NOMO-1 treated with DMSO at 0.1 percent for 48 hours (cell line): ENCODE data around the gene ZSWIM6.

Source experiments
- DNase-seq: peaks from one replicate; lab custom pipeline; 2025; ENCODE audit not compliant: unreplicated experiment; lab: John Stamatoyannopoulos, UW

Gene ZSWIM6

GRCh38 chr5:61532983-61533382 is 200.9 kb downstream of the ZSWIM6 start:
- DNase-seq: no peak

GRCh38 chr5:61534481-61535267 is 202.6 kb downstream of the ZSWIM6 start:
- DNase-seq: no peak

DNA sequence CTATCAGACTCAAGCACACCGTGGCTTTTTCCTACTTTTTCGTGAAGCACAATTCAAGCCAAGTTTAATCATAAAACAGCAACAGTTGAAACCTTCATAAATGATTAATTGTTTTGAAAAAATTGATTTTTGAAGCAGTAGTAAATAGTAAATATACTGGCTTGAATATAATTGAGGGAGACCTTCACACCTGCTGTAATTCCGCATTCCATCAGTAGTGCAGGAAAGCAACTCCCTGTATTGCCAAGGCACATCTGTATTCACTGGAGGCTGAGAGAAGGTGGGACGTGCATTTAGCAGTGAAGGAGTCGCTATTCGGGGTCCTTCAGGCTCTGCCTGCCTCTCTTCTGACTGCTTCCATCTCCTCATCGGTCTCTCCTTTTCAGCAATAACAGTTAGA is 203.8 kb downstream of the ZSWIM6 start:
- no peak for DNase-seq

- no peak for DNase-seq
Measured at GRCh38 chr5:61536922-61537321, 204.9 kb downstream of the ZSWIM6 start.

DNA sequence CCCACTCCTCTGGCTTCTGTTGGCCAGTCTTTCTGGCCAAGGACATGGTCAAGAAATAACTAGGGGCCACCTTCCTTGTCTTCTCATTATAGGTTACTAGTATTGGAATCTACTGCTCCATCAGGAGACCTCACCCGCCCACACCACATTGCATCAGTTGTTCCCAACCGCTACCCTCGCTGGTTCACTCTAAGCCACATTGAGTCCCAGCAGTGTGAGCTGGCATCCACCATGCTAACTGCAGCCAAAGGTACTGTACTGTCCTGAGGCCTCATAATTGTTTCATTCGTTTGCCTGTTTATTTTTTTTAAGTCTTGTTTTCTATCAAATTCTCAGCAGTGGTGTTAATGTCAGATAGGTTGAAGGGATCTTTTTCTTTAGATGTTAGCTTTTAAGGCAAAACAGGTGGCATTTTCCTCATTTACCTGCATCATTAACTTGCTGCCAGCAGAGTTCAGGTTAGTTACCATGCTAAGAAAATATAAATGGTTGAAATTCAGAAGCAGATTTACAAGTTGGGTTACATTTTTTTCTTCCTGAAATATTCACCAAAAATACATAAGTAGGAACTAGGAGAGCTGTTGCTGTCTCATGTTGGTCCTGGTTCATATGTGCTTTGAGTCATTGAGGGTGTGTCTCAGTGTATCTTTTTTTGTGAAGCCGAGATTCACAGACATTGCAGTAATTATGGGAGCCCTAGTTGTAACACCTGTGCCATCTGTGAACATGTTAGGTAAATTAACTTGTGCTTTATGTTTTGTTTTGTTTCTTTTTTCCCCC is 206.9 kb downstream of the ZSWIM6 start:
- no peak for DNase-seq

GRCh38 chr5:61549530-61549929 is 217.5 kb downstream of the ZSWIM6 start:
- DNase-seq: no peak

DNA sequence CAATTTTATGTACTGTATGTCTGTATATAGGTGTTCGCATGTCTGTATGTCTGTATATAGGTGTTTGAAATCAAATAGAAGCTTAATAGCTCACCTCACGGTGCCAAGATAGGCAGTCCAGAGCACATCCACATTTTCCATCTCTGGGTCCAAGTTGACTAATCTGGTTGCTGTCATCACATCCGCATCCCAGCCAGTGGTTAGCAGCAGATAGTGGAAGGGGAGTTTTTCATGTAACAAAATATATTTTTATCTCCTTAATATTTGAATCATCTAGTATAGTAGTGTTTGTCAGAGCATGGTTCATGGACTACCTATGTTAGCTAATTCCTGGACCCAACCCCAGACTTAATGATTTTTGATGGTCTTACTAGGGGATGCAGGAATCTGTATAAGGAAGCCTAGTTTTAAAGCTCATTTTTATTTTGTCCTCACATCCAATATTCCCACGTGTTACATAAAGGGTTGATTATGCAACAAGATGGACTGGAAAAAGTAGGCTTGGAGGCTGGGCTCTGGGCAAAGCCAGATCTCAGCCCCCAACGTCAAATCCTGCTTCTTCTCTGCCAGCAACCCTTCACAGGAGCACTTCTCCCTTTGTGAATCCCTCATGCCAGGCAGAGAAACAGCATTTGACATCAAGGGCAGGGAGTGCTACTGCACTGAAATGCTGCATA is 219.7 kb downstream of the ZSWIM6 start:
- DNase-seq: no peak

- no peak for DNase-seq
Measured at GRCh38 chr5:61559146-61559545, 227.1 kb downstream of the ZSWIM6 start.

GRCh38 chr5:61559722-61560121 is 227.7 kb downstream of the ZSWIM6 start:
- DNase-seq: no peak

DNA sequence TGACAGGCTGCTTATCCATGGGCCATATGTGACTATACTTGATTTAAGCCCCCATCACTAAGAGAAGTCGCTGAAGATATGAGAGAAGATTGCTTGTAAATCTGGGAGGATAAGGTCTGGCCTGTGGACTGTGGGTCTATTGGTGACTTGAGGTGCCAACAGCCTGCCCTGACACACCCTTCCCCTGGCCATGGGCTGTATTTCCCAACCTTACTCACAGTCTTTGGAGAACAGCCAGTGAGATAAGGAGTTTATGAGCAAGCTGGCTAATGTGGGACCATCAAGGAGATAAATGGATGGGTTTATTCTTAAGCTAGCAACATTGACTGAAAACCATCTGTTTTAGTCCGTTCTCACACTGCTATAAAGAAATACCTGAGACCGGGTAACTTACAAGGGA is 231.3 kb downstream of the ZSWIM6 start:
- no peak for DNase-seq

GRCh38 chr5:61567337-61567736 is 235.3 kb downstream of the ZSWIM6 start:
- DNase-seq: no peak

DNA sequence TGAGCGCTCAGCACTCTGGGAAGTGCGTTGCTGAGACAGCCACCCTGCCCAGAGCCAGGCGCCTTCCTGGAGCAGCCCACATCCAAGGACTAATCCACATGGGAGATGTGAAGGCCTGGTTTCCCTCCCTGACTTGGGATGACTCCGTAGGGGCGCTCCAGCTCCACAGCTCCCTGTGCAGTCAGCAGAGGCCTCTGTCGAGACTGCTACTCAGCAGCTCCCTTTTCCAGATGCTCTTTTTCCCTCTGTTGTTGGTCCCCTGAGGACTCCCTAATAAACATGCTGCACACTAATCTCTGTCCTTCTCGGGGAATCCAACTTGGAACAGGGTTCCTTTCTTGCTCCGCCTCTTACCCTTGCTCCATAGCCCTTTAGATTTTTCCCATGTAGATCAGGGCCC is 237.3 kb downstream of the ZSWIM6 start:
- DNase-seq: no peak

DNA sequence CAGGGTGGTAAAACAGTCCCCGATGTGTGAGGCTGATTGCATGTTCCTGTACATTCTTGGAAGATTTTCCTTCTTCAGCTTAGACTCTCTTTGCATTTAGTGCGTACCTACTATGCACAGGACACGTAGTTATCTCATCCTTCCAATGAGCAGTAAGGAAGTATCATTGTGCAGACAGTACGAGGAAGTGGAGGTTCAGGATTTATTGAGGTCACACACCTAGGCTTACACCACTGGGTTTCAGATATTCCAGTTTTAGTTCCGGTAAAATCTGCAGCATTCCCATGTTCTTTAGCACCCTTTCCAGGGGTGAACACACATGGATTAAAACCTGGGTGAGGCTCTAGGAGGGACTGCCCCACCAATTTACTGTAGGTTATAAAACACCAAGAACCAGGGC is 238.7 kb downstream of the ZSWIM6 start:
- DNase-seq: no peak

- no peak for DNase-seq
Measured at GRCh38 chr5:61572959-61573358, 240.9 kb downstream of the ZSWIM6 start.

GRCh38 chr5:61575103-61575502 is 243.0 kb downstream of the ZSWIM6 start:
- no peak for DNase-seq

GRCh38 chr5:61575581-61575980 is 243.5 kb downstream of the ZSWIM6 start:
- no peak for DNase-seq

DNA sequence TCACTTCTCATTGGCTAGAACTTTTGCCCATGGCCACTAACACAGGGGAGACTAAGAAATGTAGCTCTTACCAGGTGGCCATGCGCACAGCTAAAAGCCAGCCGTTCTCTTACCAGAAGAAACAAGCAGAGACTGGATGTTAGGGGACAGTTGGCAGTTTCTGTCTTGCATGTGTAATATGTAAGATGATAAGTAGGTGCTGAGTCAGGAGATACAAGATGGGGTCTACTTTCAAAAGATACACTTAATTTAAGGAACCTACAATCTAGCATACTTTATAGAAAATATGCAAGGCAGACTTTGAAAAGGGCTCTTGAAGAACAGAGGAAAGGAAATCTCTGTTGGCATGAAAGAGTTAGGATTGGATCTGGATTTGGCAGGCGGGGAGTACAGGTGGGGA is 244.5 kb downstream of the ZSWIM6 start:
- no peak for DNase-seq

DNA sequence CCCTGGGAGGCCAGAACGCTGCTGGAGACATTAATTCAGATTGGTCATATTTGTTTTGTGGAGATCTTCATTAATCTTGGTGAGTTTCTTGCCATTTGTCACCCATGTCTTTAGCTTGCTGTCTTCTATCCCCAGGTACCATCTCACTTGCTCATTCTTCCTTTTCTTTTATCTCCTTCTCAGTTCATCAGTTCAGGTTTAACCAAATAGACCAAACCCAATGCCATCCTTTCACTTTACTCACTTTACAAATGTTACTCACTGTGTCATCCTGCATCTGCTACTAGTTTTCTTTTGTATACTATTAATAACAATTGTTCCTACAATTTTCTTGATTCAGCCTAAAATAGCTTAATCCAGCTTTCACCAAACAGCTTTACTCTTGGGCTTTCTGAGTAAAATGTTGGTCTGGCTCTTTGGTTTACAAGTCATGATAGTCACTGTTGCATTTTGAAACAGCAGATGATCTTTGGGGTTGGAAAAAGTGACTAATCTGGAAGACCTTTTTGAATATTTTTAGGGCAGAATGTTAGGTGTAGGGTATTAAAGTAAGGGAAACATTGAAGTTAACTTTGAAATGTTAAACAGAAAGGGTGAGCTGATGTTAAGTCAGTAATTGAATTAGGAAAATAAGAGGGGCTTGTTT is 246.9 kb downstream of the ZSWIM6 start:
- no peak for DNase-seq

GRCh38 chr5:61582205-61582820 is 250.3 kb downstream of the ZSWIM6 start:
- no peak for DNase-seq

GRCh38 chr5:61582887-61583286 is 250.8 kb downstream of the ZSWIM6 start:
- DNase-seq: no peak
